ENCODE results near the gene CFAP43. TPM values are rescaled to one million over a fixed set of nuclear protein-coding genes. Genes with fewer than 3 reads are reported as not detected.

CFAP43 gene
- total RNA-seq, 4 donors from 2014 or later: 0.17 to 0.33 TPM; not detected in 2

DNA sequence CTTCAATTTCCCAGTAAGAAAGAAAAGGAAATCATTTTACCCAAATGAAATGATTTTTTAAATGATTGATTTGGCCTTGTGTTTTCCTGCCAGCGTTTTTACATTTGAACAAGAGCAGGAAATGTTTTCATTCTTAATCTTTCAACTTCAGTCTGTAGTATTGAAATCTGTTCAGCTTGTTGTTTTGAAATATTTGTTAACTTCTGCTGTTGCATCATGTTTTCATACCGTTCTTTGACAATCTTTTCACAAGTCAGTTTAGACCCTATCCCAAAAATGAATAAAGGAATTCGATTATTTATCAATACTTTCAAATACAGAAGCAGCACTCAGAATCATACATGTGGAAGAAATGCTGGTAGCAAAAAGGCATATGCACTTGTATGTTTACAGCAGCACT is 102.1 kb downstream of the CFAP43 start:
- no peak for DNase-seq (ENCODE audit: extremely low spot score)
- Histone ChIP-seq H3K4me1 (no peaks in the 10 kb centered on the region), H3K36me3 (peaks cover 0 to 17% (median 0%) of the 10 kb centered on the region in 4 donors), H3K4me3 (no peak overlapping the region), H3K27ac (replicated peaks in 1 of 4) (no peak overlapping the region), H3K9me3 (no peaks in the 10 kb centered on the region), H3K27me3 (no peaks in the 10 kb centered on the region)
- TF ChIP-seq POLR2A (IDR thresholded peaks at IDR 0.05; ENCODE audit: low read depth): no peak
- TF ChIP-seq EP300 (IDR thresholded peaks at IDR 0.05): no peak
- TF ChIP-seq POLR2AphosphoS5 (IDR thresholded peaks at IDR 0.05): no peak
- TF ChIP-seq, protein P1, sequence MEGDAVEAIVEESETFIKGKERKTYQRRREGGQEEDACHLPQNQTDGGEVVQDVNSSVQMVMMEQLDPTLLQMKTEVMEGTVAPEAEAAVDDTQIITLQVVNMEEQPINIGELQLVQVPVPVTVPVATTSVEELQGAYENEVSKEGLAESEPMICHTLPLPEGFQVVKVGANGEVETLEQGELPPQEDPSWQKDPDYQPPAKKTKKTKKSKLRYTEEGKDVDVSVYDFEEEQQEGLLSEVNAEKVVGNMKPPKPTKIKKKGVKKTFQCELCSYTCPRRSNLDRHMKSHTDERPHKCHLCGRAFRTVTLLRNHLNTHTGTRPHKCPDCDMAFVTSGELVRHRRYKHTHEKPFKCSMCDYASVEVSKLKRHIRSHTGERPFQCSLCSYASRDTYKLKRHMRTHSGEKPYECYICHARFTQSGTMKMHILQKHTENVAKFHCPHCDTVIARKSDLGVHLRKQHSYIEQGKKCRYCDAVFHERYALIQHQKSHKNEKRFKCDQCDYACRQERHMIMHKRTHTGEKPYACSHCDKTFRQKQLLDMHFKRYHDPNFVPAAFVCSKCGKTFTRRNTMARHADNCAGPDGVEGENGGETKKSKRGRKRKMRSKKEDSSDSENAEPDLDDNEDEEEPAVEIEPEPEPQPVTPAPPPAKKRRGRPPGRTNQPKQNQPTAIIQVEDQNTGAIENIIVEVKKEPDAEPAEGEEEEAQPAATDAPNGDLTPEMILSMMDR (IDR thresholded peaks at IDR 0.05): no peak
- intact Hi-C loops (cut with DNase I): no loop called here
- 71% methylated on average over 3 of the region's 3 CpGs for WGBS

DNA sequence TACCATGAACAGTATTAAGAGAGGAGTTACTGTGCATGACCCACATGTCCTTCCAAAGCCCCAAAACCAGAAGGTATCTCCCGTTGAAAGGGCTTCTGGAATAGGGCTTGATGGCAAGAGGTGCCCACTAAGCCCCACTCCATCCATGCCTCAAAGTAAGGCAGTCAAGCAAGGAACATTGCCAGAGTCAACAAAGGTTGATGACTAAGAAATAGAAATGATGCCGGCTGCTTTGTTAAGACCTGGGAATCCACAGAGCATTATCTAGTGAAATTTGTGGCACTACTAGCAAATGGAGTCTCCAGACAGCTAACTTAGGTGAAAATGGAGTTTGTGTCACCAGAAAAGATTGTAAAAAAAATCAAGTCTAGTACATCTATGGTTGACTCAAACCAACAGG is 104.0 kb downstream of the CFAP43 start:
- Histone ChIP-seq H3K27me3 (no peaks in the 10 kb centered on the region), H3K27ac (replicated peaks in 1 of 4) (no peak overlapping the region), H3K9me3 (no peaks in the 10 kb centered on the region), H3K36me3 (peaks cover 0 to 17% (median 0%) of the 10 kb centered on the region in 4 donors), H3K4me1 (peaks cover 0 to 3% (median 2%) of the 10 kb centered on the region in 4 donors), H3K4me3 (no peak overlapping the region)
- WGBS: 65% methylated on average over 2 of the region's 2 CpGs
- no peak for TF ChIP-seq EP300 (IDR thresholded peaks at IDR 0.05)
- no peak for DNase-seq (ENCODE audit: extremely low spot score)
- intact Hi-C loops (cut with DNase I): no loop called here

DNA sequence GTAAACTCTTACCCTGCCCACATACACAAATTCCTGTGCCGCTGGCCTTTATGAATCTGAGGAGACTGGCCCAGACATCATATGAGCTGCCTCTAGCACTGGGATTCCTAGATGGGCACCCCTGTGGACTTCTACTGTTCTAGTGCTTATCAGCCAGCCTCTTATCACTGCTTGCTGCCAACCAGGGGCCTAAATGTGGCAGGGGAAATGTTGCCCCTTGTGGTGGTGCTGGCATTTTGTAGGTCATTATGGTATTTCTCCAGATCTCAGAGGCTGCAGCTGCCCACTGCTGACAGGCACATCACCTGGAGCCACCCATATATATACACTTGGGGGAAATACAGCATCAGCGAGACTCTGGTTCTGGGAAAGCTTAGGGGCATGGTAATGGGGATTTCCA is 104.8 kb downstream of the CFAP43 start:
- H3K27ac ChIP-seq (replicated peaks in 1 of 4): no peak overlapping the region
- intact Hi-C loops (cut with DNase I): no loop called here
- peaks cover 0 to 17% (median 0%) of the 10 kb centered on the region in 4 donors for H3K36me3 ChIP-seq
- H3K27me3 ChIP-seq: no peaks in the 10 kb centered on the region
- WGBS: 86% methylated on average over 2 of the region's 2 CpGs
- DNase-seq (ENCODE audit: extremely low spot score): no peak
- H3K9me3 ChIP-seq: no peaks in the 10 kb centered on the region
- TF ChIP-seq POLR2AphosphoS5 (IDR thresholded peaks at IDR 0.05): no peak
- TF ChIP-seq EP300 (IDR thresholded peaks at IDR 0.05): no peak
- TF ChIP-seq POLR2A (IDR thresholded peaks at IDR 0.05; ENCODE audit: low read depth): no peak
- no peak overlapping the region for H3K4me3 ChIP-seq
- peaks cover 5 to 11% (median 10%) of the 10 kb centered on the region in 4 donors for H3K4me1 ChIP-seq

DNA sequence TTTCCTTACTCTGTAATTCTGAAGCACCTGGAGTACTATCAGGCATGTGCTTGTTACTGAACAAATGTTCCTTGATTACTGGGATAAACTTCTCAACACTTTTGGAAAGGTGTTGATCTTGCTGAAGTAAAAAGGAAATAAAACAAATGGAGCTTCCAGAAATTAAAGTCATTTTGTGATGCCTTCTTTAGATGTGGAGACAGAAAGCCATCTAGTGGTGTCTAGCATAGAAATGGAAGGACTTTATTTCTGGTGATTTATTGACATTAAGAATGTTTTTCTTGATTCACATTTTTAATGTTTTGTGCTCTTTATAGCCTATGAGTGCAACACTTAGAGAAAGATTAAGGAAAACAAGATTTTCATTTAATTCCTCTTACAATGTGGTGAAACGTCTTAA is 108.8 kb downstream of the CFAP43 start:
- H3K9me3 ChIP-seq: no peaks in the 10 kb centered on the region
- no peaks in the 10 kb centered on the region for H3K27me3 ChIP-seq
- H3K36me3 ChIP-seq: peaks cover 0 to 17% (median 0%) of the 10 kb centered on the region in 4 donors
- no peak for TF ChIP-seq EP300 (IDR thresholded peaks at IDR 0.05)
- TF ChIP-seq, protein P1 (IDR thresholded peaks at IDR 0.05): peak in 1 of 3 experiments; percentile 11
- TF ChIP-seq POLR2AphosphoS5 (IDR thresholded peaks at IDR 0.05): no peak
- no peak for DNase-seq (ENCODE audit: extremely low spot score)
- intact Hi-C loops (cut with DNase I): loop anchor here (5.0 kb wide), 4 partner anchors 76 to 236 kb away; partner anchors contain the start of genes GSTO2 and SLK
- WGBS: 80% methylated on average over 1 of the region's 1 CpG
- H3K4me1 ChIP-seq: peaks cover 5 to 22% (median 20%) of the 10 kb centered on the region in 4 donors
- H3K27ac ChIP-seq (replicated peaks in 1 of 4): no peak overlapping the region
- H3K4me3 ChIP-seq: no peak overlapping the region

DNA sequence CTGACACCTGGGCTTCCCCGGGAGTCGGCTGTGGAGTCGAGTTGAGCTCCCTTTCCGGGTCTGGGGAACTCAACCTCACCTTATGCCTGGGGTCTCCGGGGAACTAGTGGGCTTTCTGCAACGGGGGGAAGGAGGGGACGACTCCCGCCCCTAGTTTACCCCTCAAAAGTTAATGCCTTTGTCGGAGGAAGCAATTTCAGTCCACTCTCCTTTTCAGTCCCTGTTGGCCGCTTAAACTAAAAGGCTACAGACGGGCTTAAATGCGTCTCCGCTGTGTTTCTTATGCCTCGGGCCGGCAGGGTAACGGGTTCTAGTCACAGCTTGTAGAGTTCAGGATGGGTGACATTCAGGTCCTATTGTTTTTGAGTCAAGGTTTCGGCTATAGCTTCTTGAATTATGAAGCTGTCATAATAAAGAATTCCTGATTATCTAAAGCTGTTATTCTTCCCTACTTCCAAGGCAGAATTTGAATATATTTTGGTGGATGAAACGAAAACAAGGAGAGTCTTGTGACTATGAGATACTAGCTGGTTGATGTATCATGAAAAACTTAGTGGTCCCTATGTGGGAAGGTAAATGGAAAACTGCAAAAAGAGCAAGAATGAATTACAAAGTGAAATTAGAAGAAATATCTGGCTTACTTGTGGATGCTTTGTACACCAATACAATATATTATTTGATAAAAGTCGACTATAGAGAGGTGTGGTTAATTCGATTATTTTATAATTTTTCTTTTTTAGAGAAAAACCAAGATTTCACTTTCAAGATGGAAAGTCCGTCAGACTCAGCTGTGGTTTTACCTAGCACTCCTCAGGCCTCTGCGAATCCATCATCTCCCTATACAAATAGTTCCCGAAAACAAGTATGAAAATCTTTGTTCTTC is 109.7 kb downstream of the CFAP43 start:
- Histone ChIP-seq H3K9me3 (no peaks in the 10 kb centered on the region), H3K27ac (replicated peaks in 1 of 4) (peak overlapping the region; percentile 93 to 99 (median 98)), H3K4me1 (peaks cover 5 to 22% (median 20%) of the 10 kb centered on the region in 4 donors), H3K27me3 (no peaks in the 10 kb centered on the region), H3K4me3 (peak overlapping the region; percentile 72 to 83 (median 80)), H3K36me3 (peaks cover 0 to 17% (median 0%) of the 10 kb centered on the region in 4 donors)
- TF ChIP-seq EP300 (IDR thresholded peaks at IDR 0.05) (no peak), POLR2AphosphoS5 (IDR thresholded peaks at IDR 0.05) (no peak)
- intact Hi-C loops (cut with DNase I): loop anchor here (5.0 kb wide), 4 partner anchors 75 to 235 kb away; partner anchors contain the start of genes GSTO2 and SLK
- 17% methylated on average over 23 of the region's 23 CpGs for WGBS
- no peak for DNase-seq (ENCODE audit: extremely low spot score)

Measured in esophagus muscularis mucosa (tissue), 4 donors.